ENCODE data around the gene BCAS1. TPM values are rescaled to one million over a fixed set of nuclear protein-coding genes. Genes with fewer than 3 reads are reported as not detected.
A peak's percentile ranks its signal among the peaks of the same experiment; 100 is the strongest.

The BCAS1 gene
- total RNA-seq (not detected in 2 replicates), polyA plus RNA-seq (not detected in 2 replicates), polyA minus RNA-seq (0.05 TPM in 1 of 2 replicates, not detected in the other), Bru-seq, nascent RNA (not detected), BruChase-seq, experiment 1, labeled RNA remaining after a 6-hour chase (percentile 1 among the genes with signal in this experiment), BruChase-seq, experiment 2, labeled RNA remaining after a 2-hour chase (not detected)
- not detected in 2 replicates for polyA plus RNA-seq (2011; cell fraction: cytosol; rRNA removed)
- not detected in 2 replicates for polyA plus RNA-seq (2011; cell fraction: nucleus; rRNA removed)
- not detected in 2 replicates for polyA plus RNA-seq (2012)
- not detected for polyA minus RNA-seq (2011; cell fraction: cytosol; rRNA and poly(A)+ RNA removed)
- polyA minus RNA-seq (2011; cell fraction: nucleus; rRNA and poly(A)+ RNA removed), result 0.10 TPM in 1 of 2 replicates, not detected in the other
- long read RNA-seq, result 0 reads

- dilution Hi-C loops (cut with MboI; ENCODE audit: extremely low pct_ligation_motif_present, low sequenced_read_pairs) (no loop called here), intact Hi-C loops (cut with micrococcal nuclease) (no loop called here)
- TF ChIP-seq GATA2 (IDR thresholded peaks at IDR 0.05; ENCODE audit: insufficient read depth, insufficient read length, low read depth, low read length), result no peak
- TF ChIP-seq JUN (IDR thresholded peaks at IDR 0.05; ENCODE audit: borderline replicate concordance, insufficient read depth, insufficient read length, low read depth), result no peak
- TF ChIP-seq CTCF (IDR thresholded peaks at IDR 0.05; ENCODE audit: extremely low read depth in 1 of 2, insufficient read depth in 1 of 2, low read depth in 1 of 2, low read length in 2 of 2), result no peak
- TF ChIP-seq POLR2AphosphoS5 (IDR thresholded peaks at IDR 0.05; ENCODE audit: insufficient read depth, low read depth, low read length), result no peak
- TF ChIP-seq POLR2A (IDR thresholded peaks at IDR 0.05; ENCODE audit: low read depth, low read length), result no peak
- no peak for TF ChIP-seq FOS (IDR thresholded peaks at IDR 0.05; ENCODE audit: borderline replicate concordance, insufficient read depth, low read length)
- TF ChIP-seq EZH2 (IDR thresholded peaks at IDR 0.05; ENCODE audit: borderline replicate concordance, low read depth, low read length, severe bottlenecking), result no peak
- TF ChIP-seq MYC (IDR thresholded peaks at IDR 0.05; ENCODE audit: low read depth, low read length), result no peak
- no peak for TF ChIP-seq MAX (IDR thresholded peaks at IDR 0.05; ENCODE audit: insufficient read depth, insufficient read length)
- ChIA-PET CTCF (interaction anchor here (1.2 kb wide), 1 partner anchor 33 kb away, joined by 3 read pairs; no protein-coding TSS in a partner anchor), POLR2A (no interaction called here)
- H2AFZ ChIP-seq (ENCODE audit: low read depth, low read length), result no peak within 1 kb of the TSS
- no peaks in the 10 kb centered on the region for H3K9me1 ChIP-seq (replicated peaks; ENCODE audit: control insufficient read depth, extremely low read depth, insufficient read depth, low read length)
- no peaks in the 10 kb centered on the region for H4K20me1 ChIP-seq (replicated peaks; ENCODE audit: control insufficient read depth, extremely low read depth, insufficient read depth, low read length)
- H3K4me3 ChIP-seq (replicated peaks in 1 of 3; ENCODE audit: insufficient read depth in 1 of 3, low read depth in 1 of 3, low read length in 3 of 3), result no peak within 1 kb of the TSS
- no peaks in the 10 kb centered on the region for H3K36me3 ChIP-seq (ENCODE audit: control insufficient read depth in 2 of 2, extremely low read depth in 1 of 2, insufficient read depth in 2 of 2, low read length in 2 of 2)
- H3K79me2 ChIP-seq (ENCODE audit: control insufficient read depth, insufficient read depth, low read length), result no peaks in the 10 kb centered on the region
- no peaks in the 10 kb centered on the region for H3K4me1 ChIP-seq (ENCODE audit: control insufficient read depth, extremely low read depth, insufficient read depth, low read length)
- no peak within 1 kb of the TSS for H3K27ac ChIP-seq (ENCODE audit: insufficient read depth, low read depth, low read length)
- DNase-seq (ENCODE audit: low read depth, low spot score) (no peak), FAIRE-seq (no peak)
- BruUV-seq (replicated peaks), result no TSS peak
- H3K4me2 ChIP-seq (ENCODE audit: insufficient read depth, low read length), result no peak within 1 kb of the TSS
- no peak within 1 kb of the TSS for H3K9ac ChIP-seq (replicated peaks; ENCODE audit: extremely low read depth, insufficient read depth, low read length)
- H3K27me3 ChIP-seq (ENCODE audit: control insufficient read depth in 2 of 2, insufficient read depth in 2 of 2, low read length in 2 of 2), result no peaks in the 10 kb centered on the region
- H3K9me3 ChIP-seq (replicated peaks; ENCODE audit: control insufficient read depth, insufficient read depth, low read length), result no peaks in the 10 kb centered on the region
These were observed at the start of gene BCAS1 for GRCh38 chr20:54070187-54070987. Gene BCAS1 (minus strand): TSS chr20:54070594. CDS start chr20:54058718, 11,876 bp downstream.
